Activated T-helper 9 cell treated with anti-CD3 and anti-CD28 coated beads, Interleukin-2, amount 50 U/mL, for 16 hours (primary cell): ENCODE measurements around the gene PCDH8.

Source experiments
- DNase-seq: peaks from one replicate; pipeline ENCODE4 v3.0.0-alpha.2; 2020; ENCODE audit warnings: low read depth

PCDH8 gene

DNA sequence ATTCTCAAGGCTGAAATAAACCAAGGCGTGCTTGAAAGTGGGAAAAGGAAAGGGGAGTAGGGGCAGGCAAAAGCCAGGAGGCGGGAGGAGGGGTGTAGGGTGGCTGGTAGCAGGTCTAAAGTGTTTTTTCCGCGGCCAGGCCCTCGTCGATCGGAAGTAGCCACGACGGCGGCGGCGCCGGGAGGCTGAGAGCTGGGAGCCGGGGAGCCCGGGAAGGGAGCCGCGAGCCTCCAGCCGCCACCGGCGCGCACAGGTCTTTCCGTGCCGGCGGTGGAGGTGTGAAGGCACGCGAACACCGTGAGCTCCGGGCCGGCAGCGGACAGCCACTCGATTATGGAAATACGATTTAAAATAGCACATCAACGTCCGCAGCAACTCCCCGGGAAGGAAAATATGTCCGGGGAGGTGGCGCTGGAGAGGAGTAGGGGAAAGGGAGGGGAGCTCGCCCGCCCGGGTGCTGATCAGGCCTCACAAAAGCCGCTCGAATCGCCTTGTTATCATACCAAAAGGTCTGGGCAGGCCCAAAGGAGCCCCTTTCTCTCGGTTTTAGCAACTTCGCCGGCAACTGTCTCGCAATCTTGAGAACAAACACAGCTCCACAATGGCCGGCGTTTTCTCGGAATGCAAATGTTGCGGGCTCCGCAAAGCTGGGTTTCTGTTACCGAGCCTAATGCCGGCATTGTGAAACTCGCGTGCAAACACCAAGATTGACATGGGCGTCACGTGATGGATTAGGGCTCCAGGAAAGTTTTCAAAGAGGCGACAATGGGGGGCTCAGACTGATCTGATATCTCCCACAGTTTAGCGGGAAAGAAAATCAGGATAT lies 2.9 kb upstream of the PCDH8 start:
- DNase-seq: no peak

DNA sequence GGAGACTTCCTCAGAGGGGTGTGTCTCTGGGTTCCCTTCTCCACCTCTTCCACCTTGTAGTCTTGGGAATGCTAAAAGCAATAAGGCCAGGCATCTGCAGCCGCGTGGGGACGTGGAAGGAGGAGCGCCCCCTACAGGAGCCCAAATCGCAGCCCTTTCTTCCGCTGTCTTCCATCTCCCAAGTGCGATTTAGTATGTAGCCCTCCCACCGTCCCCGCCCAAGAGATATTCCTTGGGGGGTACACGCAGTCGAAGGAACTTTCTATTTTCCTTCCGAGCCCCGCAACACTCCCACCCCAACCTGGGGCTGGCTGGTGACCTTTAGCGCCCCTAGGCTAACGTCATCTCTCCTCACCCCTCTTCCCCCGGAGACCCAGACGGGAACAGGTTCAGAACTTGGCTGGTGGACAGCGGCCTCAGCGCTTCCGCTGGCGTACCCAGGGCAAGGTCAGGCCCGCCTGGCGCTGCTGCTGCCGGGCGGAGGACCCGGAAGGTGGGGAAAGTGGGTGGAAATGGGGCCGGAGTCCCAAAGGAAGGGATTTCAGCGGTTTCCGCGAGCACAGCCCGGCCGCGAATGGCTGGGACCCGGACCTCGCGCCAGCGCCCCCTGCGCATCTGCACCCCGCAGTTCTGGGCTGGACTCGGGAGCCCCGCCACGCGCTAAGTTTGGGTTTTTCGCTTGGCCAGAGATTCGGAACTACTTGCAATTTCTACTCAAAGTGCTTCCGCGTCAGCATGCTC lies 2.1 kb upstream of the PCDH8 start:
- no peak for DNase-seq

DNA sequence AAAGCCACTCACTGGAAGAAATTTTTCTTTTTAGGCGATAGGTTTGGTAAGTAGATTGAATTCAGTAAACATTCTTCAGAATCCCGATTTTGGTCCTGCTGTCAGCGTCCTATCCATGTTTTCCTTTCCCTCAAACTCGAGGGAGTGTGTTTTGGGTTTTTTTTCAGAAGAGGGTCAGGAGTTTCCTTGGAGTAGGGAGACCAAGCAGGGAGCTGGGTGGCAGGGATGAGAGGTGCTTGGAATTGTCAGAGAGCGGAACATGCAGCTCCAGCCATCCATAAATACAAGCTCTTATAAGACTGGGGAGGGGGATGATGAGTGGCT lies 1.6 kb upstream of the PCDH8 start:
- DNase-seq: no peak

DNA sequence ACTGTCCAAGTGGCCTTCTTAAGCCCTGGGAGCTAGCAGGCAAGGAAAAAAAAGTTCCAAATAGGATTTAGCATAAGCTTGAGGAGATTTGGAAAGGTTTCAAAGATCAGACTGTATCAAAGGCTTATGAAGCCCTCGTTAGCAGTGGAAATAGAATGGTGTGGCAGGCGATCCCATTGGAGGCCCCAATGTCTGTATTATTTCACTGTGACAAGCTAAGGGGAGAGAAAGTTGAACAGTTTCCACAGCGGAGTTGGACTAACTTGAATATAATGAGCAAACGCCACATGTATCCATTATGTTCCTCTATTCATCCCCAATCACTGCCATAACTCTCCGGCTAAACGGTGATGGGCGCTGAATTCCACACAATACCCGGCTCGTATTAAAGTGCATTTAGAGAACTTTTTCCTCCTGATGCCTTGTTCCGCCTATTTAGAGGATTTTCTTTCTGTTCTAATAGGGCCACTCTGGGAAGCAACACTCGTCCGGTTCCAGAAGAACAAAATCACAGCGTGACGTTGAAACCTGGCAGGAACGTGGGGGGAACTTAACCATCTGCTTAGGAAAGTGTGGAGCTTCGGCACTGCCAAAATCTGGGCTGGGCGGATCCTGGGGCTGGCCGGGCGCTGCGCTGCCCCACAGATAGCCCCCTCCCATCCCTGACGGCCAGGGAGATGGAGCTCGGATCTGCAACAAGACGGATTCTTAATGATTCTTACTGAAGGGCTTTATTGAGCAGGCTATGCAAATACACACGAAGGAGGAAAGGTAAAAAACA lies 1.0 kb upstream of the PCDH8 start:
- DNase-seq: no peak

DNA sequence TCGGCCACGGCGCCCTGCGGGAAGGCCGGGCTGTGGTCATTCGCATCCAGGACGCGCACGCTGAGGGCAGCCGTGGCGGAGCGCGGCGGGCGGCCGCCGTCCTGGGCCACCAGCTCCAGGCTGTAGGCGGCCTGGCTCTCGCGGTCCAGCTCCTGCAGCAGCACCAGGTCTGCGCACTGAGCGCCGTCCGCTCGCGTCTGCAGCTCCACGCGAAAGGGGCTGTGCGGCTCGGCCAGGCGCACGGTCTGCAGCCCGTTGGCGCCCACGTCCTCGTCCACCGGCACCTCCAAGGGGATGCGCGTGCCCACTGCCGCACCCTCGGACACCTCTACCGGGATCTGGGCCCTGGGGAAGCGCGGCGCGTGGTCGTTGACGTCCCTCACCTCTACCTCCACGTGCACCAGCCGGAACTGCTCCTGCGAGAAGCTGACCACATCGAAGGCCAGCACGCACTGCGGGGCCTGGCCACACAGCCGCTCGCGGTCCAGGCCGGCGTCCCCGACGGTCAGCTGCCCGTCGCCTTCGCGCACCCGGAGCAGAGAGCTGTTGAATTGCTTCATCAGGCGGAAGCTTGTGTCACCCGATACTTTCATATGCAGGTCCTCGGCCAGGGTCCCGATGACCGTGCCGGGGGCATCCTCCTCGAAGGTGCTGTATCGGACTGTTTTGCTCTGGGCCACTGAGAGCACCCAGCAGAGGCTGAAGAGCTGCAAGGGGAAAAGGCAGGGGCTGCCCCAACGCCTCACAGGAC lies 583 bp downstream of the PCDH8 start:
- no peak for DNase-seq

DNA sequence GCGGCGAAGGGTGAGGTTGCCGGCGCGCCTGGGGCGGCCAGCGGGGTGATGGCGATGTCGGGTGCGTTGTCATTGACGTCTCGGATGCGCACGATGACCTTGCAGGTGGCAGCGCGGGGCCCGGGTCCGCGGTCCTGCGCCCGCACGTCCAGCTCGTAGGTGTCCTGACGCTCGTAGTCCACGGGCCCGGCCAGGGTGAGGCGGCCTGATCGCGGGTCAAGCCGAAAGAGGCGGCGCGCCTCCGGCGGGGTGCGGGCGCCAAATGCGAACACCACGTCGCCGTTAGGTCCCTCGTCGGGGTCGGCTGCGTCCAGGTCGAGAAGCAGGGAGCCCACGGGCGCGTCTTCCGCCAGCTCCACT lies 1.1 kb downstream of the PCDH8 start:
- DNase-seq: no peak

DNA sequence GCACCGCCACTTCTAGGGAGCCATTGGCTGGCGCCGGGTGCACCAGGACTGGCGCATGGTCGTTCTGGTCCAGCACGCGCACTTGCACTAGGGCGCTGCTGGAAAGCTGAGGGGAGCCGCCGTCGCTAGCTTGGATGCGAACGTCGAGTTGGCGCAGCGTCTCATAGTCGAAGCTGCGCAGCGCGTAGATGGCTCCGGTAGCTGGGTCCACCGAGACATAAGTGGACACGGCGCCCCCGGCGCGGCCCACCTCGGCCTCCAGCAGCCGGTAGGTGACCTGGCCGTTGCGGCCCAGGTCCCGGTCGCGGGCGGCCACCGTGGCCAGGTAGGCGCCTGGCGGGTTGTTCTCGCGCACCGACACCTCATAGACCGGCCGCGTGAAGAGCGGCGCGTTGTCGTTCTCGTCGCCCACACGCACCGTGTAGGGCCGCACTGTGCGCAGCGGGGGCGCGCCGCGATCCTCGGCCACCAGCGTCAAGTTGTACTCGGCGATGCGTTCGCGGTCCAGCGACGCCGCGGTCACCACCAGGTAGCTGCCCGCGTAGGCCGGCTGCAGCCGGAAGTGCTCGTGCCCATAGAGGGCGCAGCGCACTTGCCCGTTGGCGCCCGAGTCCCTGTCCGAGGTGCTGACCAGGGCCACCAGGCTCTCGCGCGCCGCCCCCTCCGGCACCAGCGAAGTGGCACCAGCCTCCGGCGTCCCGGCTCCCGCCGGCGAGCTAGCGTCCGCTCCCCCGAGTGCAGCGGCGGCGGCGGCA lies 1.7 kb downstream of the PCDH8 start:
- no peak for DNase-seq

DNA sequence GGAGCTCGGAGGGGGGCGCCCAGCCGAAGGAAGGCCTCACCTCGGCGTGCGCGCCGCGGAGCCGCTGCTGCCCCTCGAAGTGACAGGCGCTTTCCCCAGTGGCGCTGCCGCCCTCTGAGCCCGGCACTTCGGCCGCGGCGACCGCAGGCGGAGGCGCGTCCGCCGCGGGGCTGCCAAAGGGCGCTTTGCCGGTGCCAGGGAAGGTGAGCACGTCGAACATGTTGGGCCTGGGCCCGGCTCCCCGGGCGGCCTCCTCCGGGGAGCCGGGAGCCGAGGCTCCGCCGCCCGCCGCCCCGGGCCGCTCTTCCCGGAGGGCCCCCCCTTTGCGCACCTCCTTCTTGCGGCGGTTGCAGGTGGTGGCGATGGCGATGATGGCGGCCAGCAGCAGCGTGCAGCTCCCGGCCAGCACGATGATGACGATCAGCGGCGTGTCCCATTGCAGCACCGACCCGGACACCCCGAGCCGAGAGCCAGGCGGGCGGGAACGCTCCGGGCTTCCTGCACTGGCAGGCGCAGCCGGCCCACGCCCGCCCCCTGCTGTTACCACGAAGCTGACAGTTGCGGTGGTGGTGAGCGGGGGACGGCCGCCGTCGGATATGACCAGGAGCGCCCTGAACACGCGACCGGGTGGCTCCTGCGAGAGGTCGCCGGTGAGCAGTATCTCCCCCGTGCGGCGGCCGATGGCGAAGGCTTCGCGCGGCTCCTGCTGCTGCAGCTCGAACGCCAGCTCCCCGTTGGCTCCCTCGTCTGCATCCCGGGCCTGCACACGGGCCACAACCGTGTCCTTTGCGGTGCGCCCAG lies 2.5 kb downstream of the PCDH8 start:
- DNase-seq: no peak

DNA sequence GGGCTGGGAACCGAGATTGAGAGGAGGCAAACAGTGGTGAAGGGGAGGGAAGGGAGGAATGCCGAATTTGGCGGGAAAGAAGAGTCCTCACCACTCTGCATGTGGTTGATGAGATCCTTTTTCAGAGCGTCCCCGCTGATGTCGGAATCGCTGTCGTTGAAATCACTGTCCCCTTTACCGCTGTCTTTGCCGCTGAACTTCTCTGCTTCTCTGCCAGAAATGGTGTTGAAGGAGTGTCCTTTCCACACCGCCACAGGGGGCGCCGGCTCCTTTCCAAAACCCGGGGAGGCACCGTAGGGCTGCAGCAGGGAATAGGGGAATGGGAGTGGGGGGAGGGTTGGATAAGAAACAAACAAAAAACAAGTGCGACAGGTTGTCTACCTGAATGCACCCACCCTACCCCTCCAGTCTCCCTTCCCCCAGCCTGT lies 3.1 kb downstream of the PCDH8 start:
- DNase-seq: no peak

DNA sequence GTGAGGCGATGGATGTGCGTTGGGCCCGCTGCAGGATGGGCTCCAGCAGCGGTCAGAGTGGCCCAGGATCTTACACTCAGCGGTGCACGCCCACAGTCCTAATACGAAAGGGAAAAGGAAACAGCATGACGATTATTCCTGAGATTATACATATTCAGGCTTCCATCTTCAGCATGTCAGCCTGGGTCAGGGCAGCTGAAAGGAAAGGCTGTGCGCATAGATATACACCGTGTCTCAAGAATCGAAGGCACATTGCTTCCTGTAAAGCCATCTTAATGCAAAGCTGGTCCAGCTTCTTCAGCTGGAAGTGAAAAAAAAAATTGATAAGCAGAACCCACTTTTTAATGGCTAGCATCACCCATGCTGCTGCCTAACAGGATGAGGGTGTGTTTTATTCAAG lies 3.6 kb downstream of the PCDH8 start:
- no peak for DNase-seq

DNA sequence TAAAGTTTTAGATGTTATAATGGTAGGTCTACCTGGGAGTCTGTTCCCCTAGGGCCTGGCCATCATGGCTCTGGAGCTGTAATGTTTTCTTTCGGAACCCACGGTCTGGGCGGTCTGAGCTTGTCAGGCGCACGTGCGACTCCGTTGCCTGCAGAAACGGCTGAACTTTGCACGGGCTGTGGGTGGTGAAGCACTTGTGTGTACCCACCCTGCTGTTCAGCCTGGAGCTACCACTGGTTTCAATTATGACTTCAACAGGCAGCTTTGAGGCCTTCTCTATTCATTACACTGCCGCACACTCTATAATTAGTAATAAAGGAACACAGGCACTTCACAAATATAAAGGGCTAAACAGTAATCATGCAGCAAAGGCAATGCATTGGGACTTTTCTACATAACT lies 6.0 kb downstream of the PCDH8 start:
- no peak for DNase-seq

DNA sequence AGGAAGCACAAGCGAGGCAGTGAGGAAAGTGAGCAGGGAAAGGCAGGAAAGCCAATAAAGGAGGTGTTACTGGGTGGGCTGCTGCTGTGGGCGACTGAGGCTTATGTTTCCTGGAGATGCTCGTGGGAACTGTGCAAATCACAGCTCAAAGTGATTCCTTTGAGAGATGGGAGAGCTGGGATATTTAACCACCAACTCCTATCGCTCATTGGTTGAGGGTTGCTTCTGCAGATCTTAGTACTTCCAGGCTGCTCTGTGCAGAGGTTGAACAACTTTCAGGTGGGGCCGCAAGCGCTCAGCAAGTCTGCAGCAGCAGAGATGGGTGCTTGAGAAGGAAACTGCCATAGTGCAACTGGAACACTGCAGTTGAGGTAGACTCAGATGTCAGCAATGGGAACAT lies 8.4 kb downstream of the PCDH8 start:
- no peak for DNase-seq

DNA sequence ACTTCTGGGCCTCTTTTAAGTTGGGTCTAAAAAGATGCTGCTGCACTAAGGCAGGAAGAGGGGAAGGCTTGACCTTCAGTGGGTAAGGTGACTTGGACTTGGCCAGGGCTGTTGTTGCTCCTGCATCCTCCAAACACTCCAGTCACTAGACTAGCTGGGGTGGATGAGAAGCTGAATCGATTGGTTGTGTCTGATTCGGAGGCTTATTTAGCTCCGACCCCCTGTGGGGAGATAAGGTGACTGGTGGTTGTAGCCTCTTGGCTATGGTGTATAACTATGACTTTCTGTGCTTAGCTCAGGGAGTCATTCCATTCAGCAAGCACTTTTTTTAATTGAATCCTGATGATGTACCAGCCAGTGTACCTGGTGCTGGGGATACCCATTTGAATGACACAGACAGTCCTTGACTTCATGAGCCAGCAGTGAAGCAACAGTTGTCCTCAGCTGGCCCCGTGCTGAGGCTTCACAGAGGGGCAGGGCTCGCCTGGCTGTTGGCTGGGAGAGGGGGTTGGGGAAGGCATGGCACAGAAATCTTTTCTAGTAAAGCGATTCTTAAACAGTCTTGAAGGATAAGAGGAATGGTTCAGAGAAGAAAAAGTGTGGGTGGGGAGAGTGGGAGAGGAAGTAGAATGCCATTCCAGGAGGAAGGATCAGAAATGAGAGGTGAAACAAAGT lies 9.9 kb downstream of the PCDH8 start:
- DNase-seq: no peak

DNA sequence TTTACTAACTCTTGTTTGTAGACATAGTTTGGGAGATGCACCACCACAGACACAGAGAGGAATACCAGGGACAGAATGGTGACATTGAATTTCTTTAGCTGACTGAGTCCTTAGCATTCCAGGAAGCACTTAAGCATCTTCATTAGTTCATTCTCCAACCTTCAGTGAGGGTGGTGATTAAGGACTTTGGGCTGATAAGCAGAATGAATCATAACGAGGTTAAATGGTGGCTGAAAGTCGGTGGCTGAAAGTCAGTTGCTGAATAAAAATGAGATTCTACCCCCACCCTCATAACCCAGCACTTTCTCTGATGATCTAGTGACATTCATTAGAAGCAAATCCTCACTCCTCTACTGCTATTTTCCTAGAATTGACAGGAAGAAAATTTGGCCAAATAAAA lies 10.6 kb downstream of the PCDH8 start:
- no peak for DNase-seq

DNA sequence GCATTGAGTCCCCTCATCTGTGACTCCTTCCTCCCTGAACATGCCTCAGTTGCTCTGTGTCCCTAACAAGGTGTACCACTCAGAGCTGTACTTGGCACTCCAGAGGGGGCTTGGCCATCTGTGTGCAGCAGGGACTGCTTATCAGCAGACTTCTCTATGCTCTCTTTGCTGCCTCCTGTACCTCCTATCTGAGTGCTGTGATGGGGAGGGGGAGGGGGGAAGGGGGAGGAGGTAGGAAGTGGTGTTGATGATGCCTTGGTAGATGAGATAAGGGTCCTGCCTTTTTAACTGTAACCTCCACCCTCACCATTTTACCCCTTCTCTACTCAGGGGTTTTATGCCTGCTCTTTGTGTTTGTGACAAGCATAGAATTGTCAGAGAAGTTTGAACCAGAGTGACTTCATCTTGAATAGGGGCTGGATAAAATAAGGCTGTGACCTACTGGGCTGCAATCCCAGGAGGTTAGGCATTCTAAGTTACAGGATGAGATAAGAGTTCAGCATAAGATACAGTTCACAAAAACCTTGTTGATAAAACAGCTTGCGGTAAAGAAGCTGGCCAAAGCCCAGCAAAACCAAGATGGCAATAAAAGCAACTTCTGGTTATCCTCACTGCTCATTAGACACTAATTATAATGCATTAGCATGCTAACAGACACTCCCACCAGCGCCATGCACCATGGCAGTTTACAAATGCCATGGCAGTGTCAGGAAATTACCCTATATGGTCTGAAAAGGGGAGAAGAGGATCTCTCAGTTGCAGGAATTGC lies 13.2 kb downstream of the PCDH8 start:
- no peak for DNase-seq

DNA sequence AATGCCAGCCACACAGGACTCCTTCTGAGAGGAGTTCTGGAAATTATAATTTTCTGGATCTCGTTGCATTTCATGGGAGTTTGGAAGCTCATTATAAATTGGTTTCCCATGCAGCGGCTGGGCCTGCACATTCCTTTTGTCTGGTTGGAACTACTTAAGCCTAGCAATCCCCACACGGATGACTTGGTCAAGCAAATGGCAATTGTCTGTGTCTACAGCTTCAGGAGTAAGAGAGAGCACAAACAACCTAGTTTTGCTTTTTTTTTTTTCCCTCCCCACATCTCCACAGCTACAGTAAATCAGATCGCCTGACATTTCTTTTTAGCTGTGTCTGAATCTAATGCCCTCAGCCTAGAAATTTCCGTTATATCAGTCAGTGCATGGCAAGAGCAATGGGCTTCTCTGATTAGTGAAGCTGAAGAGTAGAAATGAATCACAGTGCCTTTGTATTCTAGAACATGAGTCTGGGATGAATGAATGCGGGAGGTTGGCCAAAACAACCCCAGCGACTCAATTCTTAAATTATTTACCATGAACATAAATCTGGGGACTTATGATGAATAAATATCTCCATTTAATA lies 15.1 kb downstream of the PCDH8 start:
- no peak for DNase-seq

DNA sequence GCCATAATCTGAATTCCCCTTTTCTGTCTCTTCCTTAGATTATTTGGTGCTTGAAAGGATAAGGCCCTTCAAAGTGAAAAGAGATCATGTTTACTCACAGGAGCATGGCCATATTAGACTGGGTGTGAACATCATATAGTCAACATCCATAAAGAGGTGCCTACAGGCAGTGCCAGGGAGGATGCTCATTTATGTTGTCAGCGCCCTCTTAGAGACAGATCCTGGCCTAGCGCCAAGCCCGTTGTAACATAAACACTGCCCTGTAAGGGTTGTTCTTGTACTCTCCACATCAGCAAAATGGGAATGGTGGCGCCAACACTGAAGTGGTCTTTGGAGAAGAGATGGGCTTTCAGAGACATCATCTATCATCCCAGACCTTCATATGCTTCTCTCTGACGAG lies 16.1 kb downstream of the PCDH8 start:
- DNase-seq: no peak

DNA sequence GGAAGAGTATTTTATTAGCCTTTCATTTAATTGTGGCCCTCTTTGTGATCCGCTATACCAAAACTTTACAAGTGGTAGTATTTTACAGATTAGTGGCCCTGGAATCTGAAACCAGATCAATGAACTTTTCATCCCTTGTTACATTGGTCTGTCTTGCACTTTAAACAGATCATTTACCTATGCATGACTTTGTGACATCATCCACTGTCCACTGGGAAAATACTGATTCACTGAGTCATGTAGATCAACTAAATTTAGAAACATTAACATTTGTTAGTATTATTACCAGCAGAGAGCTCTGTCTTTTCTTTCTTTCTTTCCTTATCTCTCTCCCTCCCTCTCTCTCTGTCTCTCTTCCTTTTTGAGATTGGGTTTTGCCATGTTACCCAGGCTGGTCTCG lies 17.5 kb downstream of the PCDH8 start:
- no peak for DNase-seq

DNA sequence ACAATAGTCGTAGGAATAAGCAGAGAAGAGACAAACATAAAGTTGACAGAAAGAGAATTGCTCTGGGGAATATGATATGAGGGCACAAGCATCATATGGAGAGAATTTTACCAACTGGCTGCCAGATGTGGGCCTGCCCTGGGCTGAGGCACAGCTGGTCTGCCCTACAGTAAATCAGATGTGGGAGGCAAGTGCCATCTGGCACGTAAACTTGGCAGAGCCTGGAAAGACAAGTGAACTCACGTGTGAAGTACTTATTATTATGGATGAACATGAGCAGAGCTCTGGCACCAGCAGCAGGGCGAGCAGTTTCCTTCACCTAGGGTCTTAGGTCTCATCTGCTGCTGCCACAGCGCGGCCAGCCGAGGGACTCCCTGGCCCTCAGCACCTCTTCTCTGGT lies 20.6 kb downstream of the PCDH8 start:
- DNase-seq: no peak
